ENCODE results near the gene FXN. TPM values are rescaled to one million over a fixed set of nuclear protein-coding genes. Genes with fewer than 3 reads are reported as not detected.
"Not testable (repeated sequence)": the region's sequence is repeated elsewhere in the genome, so short reads cannot be mapped to it uniquely, and the experiment has no call there.

The FXN gene
- total RNA-seq (2021; ENCODE audit: unreplicated experiment) (17.8 TPM), Bru-seq, nascent RNA (percentile 55 among the genes with signal in this experiment), BruChase-seq, experiment 1, labeled RNA remaining after a 2-hour chase (percentile 66 among the genes with signal in this experiment), BruChase-seq, experiment 2, labeled RNA remaining after a 6-hour chase (percentile 78 among the genes with signal in this experiment)
- 11.1 TPM for polyA plus RNA-seq (2012; ENCODE audit: insufficient read length)
- long read RNA-seq, full-length matches to known transcripts, result 18 of 18 reads
- long read RNA-seq, partial matches to known transcripts, result 0 of 18 reads
- long read RNA-seq, other reads (novel, unspliced or antisense), result 0 of 18 reads

- H3K27me3 ChIP-seq (ENCODE audit: control insufficient read depth, insufficient read depth, low read length), result no peaks in the 10 kb centered on the region
- ATAC-seq (peak; percentile 99), DNase-seq (ENCODE audit: low read depth, low spot score) (peak; percentile 38)
- ChIA-PET POLR2A (interaction anchor here (0.5 kb wide), 1 partner anchor 693 kb away, joined by 3 read pairs; no protein-coding TSS in a partner anchor), CTCF (interaction anchor here (0.6 to 0.8 kb wide), 2 partner anchors 158 kb away, joined by 3 to 5 read pairs; no protein-coding TSS in a partner anchor)
- TF ChIP-seq SIN3A (IDR thresholded peaks at IDR 0.05; ENCODE audit: borderline replicate concordance, insufficient read depth, low read depth, low read length) (peak; percentile 74; the same call in 1 of the 2 replicates), POLR2AphosphoS5 (IDR thresholded peaks at IDR 0.05; ENCODE audit: low read depth, low read length) (peak; percentile 65; the same call in 1 of the 2 replicates), TCF7L2 (IDR thresholded peaks at IDR 0.05; ENCODE audit: low read depth, low read length) (no peak)
- TF ChIP-seq, protein P1, sequence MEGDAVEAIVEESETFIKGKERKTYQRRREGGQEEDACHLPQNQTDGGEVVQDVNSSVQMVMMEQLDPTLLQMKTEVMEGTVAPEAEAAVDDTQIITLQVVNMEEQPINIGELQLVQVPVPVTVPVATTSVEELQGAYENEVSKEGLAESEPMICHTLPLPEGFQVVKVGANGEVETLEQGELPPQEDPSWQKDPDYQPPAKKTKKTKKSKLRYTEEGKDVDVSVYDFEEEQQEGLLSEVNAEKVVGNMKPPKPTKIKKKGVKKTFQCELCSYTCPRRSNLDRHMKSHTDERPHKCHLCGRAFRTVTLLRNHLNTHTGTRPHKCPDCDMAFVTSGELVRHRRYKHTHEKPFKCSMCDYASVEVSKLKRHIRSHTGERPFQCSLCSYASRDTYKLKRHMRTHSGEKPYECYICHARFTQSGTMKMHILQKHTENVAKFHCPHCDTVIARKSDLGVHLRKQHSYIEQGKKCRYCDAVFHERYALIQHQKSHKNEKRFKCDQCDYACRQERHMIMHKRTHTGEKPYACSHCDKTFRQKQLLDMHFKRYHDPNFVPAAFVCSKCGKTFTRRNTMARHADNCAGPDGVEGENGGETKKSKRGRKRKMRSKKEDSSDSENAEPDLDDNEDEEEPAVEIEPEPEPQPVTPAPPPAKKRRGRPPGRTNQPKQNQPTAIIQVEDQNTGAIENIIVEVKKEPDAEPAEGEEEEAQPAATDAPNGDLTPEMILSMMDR (IDR thresholded peaks at IDR 0.05), result peak; percentile 96
- no TSS peak for BruUV-seq (replicated peaks)
- H3K4me3 ChIP-seq (ENCODE audit: low read depth in 2 of 2, low read length in 2 of 2), result peak within 1 kb of the TSS; percentile 78 to 84
- peak within 1 kb of the TSS; percentile 62 for H3K27ac ChIP-seq (ENCODE audit: low read length)
- H3K9me3 ChIP-seq (ENCODE audit: control insufficient read depth, insufficient read depth, low read depth, low read length), result no peaks in the 10 kb centered on the region
- intact Hi-C loops (cut with micrococcal nuclease; ENCODE audit: unreplicated experiment), result no loop called here
- in situ Hi-C loops (cut with HindIII; ENCODE audit: low pct_unique_long_range_greater_than_20kb, low sequenced_read_pairs), result no loop called here
- no peaks in the 10 kb centered on the region; the same call in 1 of the 2 replicates for H3K36me3 ChIP-seq (ENCODE audit: control insufficient read depth, insufficient read depth, low read length)
- no peaks in the 10 kb centered on the region for H3K4me1 ChIP-seq (ENCODE audit: control insufficient read depth, insufficient read depth, low read length)
These were observed at the start of gene FXN for GRCh38 chr9:69035438-69036308. TSS of gene FXN (plus strand) at chr9:69035752. CDS start at chr9:69035783, 31 bp downstream.

DNA sequence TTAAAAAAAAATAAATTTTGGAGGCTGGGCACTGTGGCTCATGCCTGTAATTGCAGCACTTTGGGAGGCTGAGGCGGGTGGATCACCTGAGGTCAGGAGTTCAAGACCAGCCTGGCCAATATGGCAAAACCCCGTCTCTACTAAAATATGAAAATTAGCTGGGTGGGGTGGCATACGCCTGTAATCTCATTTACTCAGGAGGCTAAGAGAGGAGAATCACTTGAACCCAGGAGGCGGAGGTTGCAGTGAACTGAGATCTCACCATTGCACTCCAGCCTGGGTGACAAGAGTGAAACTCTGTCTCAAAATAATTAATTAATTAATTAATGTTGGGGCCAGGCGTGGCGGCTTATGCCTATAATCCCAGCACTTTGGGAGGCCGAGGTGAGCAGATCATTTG, 48.6 kb upstream of the FXN start:
- H3K27me3 ChIP-seq (ENCODE audit: control insufficient read depth, insufficient read depth, low read length); H3K4me3 ChIP-seq (ENCODE audit: low read depth in 2 of 2, low read length in 2 of 2); POLR2A ChIA-PET; DNase-seq (ENCODE audit: low read depth, low spot score); in situ Hi-C loops (cut with HindIII; ENCODE audit: low pct_unique_long_range_greater_than_20kb, low sequenced_read_pairs); H3K27ac ChIP-seq (ENCODE audit: low read length); ATAC-seq; H3K36me3 ChIP-seq (ENCODE audit: control insufficient read depth, insufficient read depth, low read length); CTCF ChIA-PET; BruUV-seq (replicated peaks); H3K9me3 ChIP-seq (ENCODE audit: control insufficient read depth, insufficient read depth, low read depth, low read length); H3K4me1 ChIP-seq (ENCODE audit: control insufficient read depth, insufficient read depth, low read length); intact Hi-C loops (cut with micrococcal nuclease; ENCODE audit: unreplicated experiment): not testable (repeated sequence)

- H3K36me3 ChIP-seq (ENCODE audit: control insufficient read depth, insufficient read depth, low read length), result no peaks in the 10 kb centered on the region
- no peak overlapping the region for H3K27ac ChIP-seq (ENCODE audit: low read length)
- no peak for DNase-seq (ENCODE audit: low read depth, low spot score)
- no peak overlapping the region for H3K4me3 ChIP-seq (ENCODE audit: low read depth in 2 of 2, low read length in 2 of 2)
- ChIA-PET CTCF (no interaction called here), POLR2A (no interaction called here)
- no peak for ATAC-seq
- intact Hi-C loops (cut with micrococcal nuclease; ENCODE audit: unreplicated experiment), result no loop called here
- no peaks in the 10 kb centered on the region for H3K27me3 ChIP-seq (ENCODE audit: control insufficient read depth, insufficient read depth, low read length)
- no peaks in the 10 kb centered on the region for H3K4me1 ChIP-seq (ENCODE audit: control insufficient read depth, insufficient read depth, low read length)
- no TSS peak for BruUV-seq (replicated peaks)
- H3K9me3 ChIP-seq (ENCODE audit: control insufficient read depth, insufficient read depth, low read depth, low read length), result no peaks in the 10 kb centered on the region
- in situ Hi-C loops (cut with HindIII; ENCODE audit: low pct_unique_long_range_greater_than_20kb, low sequenced_read_pairs), result no loop called here
- no peak for TF ChIP-seq POLR2AphosphoS5 (IDR thresholded peaks at IDR 0.05; ENCODE audit: low read depth, low read length)
- TF ChIP-seq REST (IDR thresholded peaks at IDR 0.05; ENCODE audit: insufficient read depth in 1 of 2, low read depth in 2 of 2, low read length in 1 of 2), result no peak
- no peak for TF ChIP-seq TCF7L2 (IDR thresholded peaks at IDR 0.05; ENCODE audit: low read depth, low read length)
- no peak for TF ChIP-seq SIN3A (IDR thresholded peaks at IDR 0.05; ENCODE audit: borderline replicate concordance, insufficient read depth, low read depth, low read length)
- TF ChIP-seq, protein P1 (IDR thresholded peaks at IDR 0.05), result no peak
These were observed 44.1 kb upstream of the FXN start for GRCh38 chr9:68991457-68991856.

All from Panc1 (cell line).